Fibroblast of mammary gland (primary cell): ENCODE results near the gene SLC22A12.

Experiments used
- DNase-seq: peaks from one replicate; pipeline ENCODE4 v3.0.0-alpha.2; 2010; ENCODE audit warnings: low read depth
- H3K4me3 ChIP-seq: 2 replicates; pipeline ENCODE4 v1.5.1; 2011; ENCODE audit warnings: low read depth, mild to moderate bottlenecking, low read length, moderate library complexity; ENCODE audit not compliant: control insufficient read depth
- CTCF ChIP-seq: conservative IDR thresholded peaks from 2 replicates; pipeline ENCODE4 v1.5.1; 2011; ENCODE audit warnings: low read depth, low read length, inconsistent platforms; ENCODE audit not compliant: control insufficient read depth, insufficient read depth

SLC22A12 gene

DNA sequence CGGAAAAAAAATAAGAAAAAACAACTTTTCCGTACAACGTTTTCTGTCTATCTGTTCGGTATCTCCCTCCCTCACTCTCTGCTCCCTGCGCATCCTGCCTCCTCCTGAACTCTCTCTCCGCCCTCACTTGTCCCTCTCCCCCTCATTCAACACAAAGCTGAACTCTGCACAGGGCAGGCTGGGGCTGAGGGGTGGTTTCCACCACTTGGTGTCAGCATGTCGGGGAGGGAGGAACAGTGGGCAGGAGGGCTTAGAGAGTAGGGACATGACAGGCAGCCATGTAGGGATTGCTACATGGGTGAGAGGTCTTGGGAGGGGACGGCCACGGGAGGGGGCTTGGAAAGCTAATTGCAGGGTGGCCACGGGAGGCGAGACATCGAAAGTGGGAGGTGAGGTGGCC is 17.6 kb downstream of the SLC22A12 start:
- TF ChIP-seq CTCF, result no peak
- no peak overlapping the region for H3K4me3 ChIP-seq
- DNase-seq, result no peak

DNA sequence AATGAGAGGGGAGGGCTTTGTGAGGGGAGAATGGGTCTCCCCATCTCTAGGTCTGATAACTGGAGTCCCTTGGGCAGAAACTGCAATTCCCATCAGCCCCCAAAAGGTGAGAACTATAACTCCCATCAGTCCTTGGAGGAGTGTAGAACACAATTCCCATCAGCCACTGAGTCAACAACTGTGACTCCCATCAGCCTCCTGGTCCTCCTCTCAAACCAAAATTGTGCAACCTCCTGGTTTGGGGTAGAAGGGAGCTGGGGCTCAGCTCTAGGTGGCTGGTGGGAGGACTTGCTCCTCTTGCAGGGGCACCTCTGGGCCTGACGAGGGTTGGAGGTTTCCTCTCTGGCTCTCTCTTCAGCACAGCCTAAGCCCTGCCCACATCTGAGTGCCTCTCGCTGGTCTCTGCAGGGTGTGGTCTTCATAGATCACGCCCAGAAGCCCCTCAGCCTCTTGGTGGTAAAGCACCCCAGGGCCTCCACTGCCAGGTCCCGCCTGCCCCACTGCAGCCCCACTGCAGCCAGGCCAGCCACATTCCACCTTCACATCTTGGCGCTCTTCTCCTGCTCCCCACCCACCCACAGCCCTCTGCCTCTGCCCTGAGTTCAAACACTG is 18.5 kb downstream of the SLC22A12 start:
- peak; percentile 17 for DNase-seq

GRCh38 chr11:64610596-64610995 is 19.6 kb downstream of the SLC22A12 start:
- no peak for TF ChIP-seq CTCF
- H3K4me3 ChIP-seq, result no peak overlapping the region
- no peak for DNase-seq

More for the DNA sequence above, 18.5 kb downstream of the SLC22A12 start:
- no peak for TF ChIP-seq CTCF
- H3K4me3 ChIP-seq, result no peak overlapping the region

- DNase-seq, result no peak
- no peak overlapping the region for H3K4me3 ChIP-seq
- no peak for TF ChIP-seq CTCF
These were observed 20.2 kb downstream of the SLC22A12 start for GRCh38 chr11:64611176-64611575.

GRCh38 chr11:64611869-64612646 is 21.0 kb downstream of the SLC22A12 start:
- no peak for DNase-seq
- no peak overlapping the region for H3K4me3 ChIP-seq
- no peak for TF ChIP-seq CTCF

GRCh38 chr11:64613648-64614047 is 22.6 kb downstream of the SLC22A12 start:
- no peak overlapping the region for H3K4me3 ChIP-seq
- DNase-seq, result no peak
- TF ChIP-seq CTCF, result no peak
